Head of caudate nucleus (tissue), 42 donors: ENCODE measurements around the gene PRDM15.

ENCODE experiments used
- DNase-seq, 42 donors: peaks; one replicate each; pipeline versions ENCODE4 v3.0.0 to v3.0.0-alpha.2; 2020 to 2021; ENCODE audit warnings: mixed read lengths in 7 of 42
- intact Hi-C: fragments of 100-400 bp; cut with DNase I; formaldehyde crosslinking; loops from one replicate; pipeline ENCODE4 v1.15.0; 2022

PRDM15 gene

DNA sequence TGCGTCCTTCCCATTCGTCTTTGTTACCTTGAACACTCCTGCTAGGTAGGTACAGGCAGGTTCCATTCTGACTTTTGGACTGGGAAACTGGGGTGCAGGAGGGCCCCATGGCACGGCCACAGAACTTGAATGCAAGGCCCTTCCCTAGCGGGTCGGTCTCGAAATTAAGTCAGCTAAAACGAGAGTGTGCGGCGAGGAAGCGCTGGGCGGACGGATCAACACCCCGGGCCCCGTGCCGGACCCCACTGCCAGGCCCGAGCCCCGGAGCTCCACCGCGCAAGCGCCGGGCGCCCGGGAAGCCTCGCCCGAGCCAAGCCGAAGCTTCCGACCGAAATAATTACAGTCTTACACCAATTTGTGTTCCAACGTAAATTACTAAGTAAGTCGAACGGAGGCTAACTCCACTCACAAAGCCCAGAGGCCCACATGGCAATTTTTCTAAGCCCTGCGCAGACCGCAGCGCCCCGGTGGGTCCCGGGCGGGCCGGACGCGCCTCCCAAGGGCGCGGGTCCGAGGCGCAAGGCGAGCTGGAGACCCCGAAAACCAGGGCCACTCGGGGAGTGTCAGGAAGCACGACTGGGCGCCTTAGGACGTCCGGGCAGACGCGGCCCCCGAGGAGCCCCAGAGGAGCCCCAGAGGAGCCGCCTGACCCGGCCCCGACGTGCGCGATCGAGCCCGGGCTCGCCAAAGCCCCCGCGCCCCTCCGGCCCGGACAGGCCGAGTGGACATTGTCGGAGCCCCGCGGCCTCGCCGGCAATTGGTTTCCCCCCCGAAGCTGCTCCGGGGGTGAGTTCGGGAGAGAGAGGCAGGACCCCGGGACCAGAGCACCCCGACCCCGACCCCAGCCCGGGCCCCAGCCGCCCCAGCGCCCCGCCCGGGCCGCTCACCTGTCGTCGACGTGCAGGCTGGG lies 112.9 kb downstream of the PRDM15 start:
- DNase-seq = no peak

GRCh38 chr21:41765420-41765821 lies 113.7 kb downstream of the PRDM15 start:
- DNase-seq = no peak
- intact Hi-C loops = no loop called here

More for the DNA sequence above, 112.9 kb downstream of the PRDM15 start:
- intact Hi-C loops = no loop called here

DNA sequence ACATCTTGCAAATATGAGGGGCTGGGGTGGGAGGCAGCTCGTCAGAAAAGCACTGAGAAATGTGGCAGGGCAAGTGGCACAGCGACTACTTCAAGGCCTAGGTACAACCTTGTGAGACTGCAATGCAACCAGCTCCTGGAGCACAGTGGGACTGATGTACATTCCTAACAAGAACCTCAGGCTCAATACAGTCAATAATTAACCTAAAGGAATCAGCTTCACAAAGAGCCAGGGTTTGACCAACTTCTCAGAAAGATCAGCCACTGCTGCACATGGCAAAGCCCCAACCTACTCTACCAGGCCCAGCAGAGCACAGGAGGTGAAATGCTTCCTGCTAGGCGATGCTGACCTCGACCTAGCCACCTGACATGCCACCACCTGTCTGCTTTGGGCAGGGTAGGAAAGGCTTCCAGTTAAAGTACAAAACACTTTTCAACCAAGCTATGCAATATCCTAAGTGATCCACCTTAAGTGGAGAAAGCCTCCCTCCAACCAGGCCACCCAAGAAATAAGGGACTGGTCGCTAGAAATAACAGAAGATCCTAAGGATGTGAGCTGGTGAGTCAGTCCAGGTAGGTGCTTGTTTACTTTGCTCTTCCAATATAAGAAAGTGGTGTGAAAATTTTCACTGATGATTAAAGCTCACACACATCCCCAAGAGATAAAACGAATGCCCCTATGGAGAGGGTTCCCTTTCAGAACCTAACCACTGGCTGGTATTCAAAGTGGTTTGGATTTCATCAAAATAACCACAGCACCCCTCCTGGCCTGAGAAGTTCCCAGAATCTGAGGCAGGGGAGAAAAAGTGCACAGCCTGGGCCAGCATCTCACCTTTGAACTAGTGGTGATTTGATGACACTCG lies 114.4 kb downstream of the PRDM15 start:
- no peak for DNase-seq
- intact Hi-C loops = no loop called here

DNA sequence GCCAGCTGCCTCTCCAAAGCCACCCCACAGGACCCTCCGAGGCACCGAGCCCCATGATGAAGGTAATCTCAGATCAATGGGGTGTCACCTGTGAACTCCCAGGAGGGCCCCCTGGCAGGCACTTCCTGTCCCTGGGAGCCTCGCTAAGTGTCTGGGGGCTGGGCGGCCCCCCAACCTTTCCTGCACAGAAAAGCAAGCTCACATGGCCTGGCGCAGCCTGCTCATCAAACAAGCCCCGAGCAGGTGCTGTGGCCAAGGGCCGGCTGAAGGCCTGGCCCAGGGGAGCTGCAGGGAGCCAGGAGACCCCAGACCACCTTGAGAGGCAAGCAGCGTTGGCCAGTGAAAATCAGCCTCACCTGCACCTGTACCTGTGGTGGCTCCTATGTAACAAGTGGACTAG lies 115.1 kb downstream of the PRDM15 start:
- intact Hi-C loops = no loop called here

DNA sequence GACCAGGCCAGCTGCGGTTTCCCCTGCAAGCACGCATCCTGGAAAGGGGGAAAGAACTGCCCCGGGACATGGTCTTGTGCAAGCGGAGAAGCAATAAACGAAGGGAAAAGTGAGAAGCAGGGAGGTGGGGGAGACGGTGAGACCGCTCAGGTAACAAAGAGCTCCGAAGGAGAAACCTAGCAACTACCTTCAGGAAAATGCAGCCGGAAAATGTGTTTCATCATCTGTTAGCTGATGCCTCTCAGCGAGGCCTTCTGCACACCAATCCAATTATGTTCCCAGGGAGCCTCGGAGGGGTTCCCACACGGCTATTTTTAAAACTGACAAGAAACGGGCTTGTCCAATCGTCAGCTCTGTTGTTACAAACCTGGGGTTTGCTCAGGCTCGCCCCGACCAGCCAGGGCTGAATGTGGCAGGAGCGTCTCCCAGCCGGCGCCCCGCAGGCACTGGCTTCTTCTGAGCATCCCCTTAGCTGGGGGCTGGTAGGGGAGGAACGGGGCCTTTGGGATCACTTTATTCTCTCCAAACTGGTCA lies 115.7 kb downstream of the PRDM15 start:
- intact Hi-C loops = no loop called here
- DNase-seq = no peak

More for the DNA sequence above, 115.1 kb downstream of the PRDM15 start:
- DNase-seq = no peak

- intact Hi-C loops = no loop called here
These were observed 116.4 kb downstream of the PRDM15 start for GRCh38 chr21:41762753-41763152.

GRCh38 chr21:41761934-41762635 lies 117.1 kb downstream of the PRDM15 start:
- intact Hi-C loops = no loop called here
- DNase-seq = peak in 7 of 42 donors; percentile 9 to 47 (median 20)

More at GRCh38 chr21:41762753-41763152, 116.4 kb downstream of the PRDM15 start:
- DNase-seq = no peak

DNA sequence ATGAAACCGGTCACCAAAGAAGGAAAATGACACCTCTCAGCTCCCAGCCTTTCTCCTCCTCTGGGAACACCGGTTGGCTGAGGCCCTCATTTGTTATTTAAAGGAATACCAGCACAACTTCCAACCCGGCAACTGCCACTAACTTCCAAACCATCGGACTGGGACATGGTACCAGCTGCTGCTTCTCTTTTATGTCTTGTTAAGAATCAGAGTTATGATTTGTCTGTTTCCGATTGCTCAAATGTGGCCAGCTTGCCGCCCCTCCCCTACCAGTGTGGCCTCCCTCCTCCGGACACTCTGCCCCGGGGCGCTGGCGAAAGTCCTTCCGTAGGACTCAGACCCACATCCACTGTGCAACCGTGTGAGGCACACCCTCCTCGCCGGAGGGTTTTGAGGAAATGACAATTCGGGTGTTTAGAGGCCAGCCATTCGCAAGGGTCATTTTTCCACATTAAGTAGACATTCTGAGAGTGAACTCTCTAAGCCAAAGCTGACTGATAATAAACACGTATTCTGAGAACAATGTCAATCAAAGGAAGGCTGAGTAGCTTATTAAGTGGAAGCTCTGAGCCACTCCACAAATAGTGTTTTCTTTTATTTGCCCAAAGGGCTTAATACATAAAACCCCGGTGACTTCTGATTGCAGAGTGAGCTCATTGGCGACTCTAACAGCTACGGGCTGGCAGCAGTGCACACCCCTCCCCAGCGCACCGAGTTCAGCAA lies 117.8 kb downstream of the PRDM15 start:
- intact Hi-C loops = no loop called here
- peak in 2 of 42 donors; percentile 12 to 23 for DNase-seq

DNA sequence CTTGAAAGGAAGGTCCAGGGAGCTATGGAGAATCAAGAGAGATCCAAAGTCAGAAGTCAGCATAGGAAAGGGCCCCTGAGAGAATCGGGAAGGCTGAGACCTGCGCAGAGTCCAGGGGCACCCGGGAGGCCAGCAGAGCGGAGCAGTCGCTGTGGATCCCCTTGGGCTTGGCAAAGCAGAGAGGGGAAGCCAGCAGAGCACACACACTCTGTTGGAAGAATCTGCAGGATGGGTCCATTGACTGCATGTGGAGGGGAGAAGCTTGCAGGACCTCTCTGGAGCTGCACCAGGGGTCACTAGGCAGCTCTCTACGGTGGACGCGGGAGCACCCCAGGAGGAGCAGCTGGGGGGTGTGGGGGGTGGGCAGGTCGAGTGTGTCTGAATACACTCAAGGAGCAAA lies 118.7 kb downstream of the PRDM15 start:
- intact Hi-C loops = no loop called here

GRCh38 chr21:41759926-41760325 lies 119.2 kb downstream of the PRDM15 start:
- no peak for DNase-seq
- intact Hi-C loops = no loop called here

More for the DNA sequence above, 118.7 kb downstream of the PRDM15 start:
- no peak for DNase-seq

- no peak for DNase-seq
- intact Hi-C loops = no loop called here
These were observed 119.8 kb downstream of the PRDM15 start for GRCh38 chr21:41759214-41759840.

DNA sequence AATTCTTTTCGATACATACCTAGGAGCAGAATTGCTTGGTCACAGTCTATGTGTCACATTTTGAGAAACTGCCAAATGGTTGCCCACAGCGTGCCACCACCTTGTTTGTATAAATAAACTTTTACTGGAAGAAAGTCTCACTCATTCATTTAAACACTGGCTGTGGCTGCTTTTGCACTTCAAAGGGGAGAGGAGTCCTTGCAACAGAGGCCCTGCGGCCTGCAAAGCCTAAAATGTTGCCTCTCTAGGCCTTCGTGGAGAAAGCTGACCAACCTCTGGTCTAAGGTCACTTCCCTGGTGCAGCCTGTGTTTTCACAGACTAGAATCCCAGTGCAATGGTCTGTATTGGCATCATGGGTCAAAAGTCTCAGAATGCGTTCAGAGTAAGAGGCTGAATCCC lies 120.6 kb downstream of the PRDM15 start:
- intact Hi-C loops = no loop called here
- DNase-seq = no peak

DNA sequence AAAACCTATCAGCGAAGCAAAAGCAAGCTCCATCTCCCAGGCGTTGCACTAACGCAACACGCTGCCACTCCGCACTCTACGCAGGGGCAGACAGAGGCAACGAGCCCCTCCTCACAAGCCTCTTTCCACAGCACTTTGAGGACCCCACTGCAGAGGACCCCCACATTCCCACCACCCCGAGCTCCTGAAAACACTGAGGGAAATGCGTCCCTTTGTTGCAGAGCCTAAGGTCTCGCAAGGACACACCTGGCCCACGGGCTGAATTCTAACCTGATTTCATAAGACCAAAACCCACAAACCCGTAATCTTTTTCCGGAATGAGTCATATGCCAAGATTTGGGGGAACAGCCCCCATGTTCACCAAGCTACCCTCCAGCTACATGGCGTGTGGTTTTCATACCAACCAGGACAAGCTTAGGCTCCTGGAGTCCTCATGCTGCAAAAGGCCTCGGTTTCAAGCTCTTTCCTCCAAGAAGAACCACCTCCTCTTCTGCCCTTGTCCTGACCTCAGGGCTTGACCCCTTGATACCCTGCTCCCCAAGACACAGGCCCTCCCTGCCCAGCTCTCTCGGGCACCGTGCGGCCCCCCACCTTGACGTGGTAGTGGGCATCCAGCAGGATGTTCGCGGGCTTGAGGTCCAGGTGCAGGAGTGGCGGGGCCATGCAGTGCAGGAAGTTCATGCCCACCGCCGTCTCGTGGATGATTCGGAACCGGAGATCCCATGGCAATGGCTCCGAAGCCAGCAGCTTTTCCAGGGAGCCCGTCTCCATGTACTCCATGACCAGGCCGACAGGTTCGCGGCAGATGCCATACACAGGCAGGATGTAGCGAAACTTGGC lies 123.0 kb downstream of the PRDM15 start:
- intact Hi-C loops = no loop called here
- no peak for DNase-seq

DNA sequence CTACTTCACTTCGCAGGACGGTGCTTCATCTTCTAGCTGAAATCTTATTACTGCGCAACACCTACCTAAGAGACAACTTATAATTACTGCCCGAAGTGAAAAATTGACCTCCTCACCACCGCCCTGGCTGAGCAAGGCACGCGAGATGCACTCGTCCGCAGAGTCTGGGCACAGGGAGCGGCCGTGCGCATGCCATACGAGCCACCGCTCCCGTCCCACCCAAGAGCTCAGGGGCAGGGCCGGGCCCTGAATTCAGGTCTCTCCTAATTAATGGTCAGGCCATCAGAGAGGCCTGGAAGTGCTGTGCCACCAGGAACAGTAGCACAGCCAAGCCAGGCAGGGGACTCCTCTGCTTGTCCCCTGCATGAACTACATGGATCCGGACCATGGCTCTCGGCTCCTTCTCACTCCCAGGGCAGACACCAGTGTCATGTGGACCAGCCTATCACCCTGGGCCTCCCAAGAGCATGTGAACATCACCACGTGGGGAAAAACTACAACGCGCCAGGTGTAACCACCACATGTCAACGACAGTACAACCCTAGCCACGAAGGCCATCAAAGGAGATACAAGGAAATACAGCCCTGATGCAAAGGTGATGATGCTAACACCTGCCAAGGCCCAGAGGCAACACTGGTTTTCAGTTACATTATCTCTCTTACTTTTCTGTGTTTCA lies 123.7 kb downstream of the PRDM15 start:
- no peak for DNase-seq
- intact Hi-C loops = no loop called here

DNA sequence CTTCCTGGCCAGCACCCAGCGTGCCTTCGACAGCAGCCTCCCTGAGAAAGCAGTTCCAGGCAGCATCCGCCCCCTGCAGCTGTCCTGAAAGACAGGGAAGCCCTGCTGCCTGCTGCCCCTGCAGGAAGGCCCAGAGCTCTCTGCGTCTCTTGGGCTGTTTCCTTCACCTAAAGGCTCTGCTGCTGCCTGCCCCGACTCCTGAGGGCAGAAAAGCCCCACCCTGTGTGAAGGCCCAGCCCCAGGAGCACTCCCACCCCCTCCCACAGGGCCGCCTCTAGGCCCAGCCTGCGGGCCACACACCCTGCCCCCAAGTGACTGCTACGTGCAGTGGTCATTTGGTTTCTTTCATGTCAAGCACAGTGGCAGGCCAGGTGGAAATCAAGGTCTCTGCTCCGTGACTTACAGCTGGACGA lies 124.7 kb downstream of the PRDM15 start:
- no peak for DNase-seq
- intact Hi-C loops = no loop called here
